GM12864 (cell line): ENCODE data around the gene APOB.

ENCODE experiments used
- DNase-seq: peaks from one replicate; pipeline ENCODE4 v3.0.0-alpha.2; 2011; ENCODE audit warnings: low read depth
- H3K4me3 ChIP-seq: 2 replicates; pipeline ENCODE4 v1.5.1; 2011; ENCODE audit warnings: mild to moderate bottlenecking, low read depth, low read length, control low read depth
- TF ChIP-seq, protein P1 (sequence below): IDR thresholded peaks from 2 replicates; pipeline ENCODE4 v1.5.1; 2011; ENCODE audit warnings: low read depth, mild to moderate bottlenecking, moderate library complexity, low read length, control low read depth, inconsistent platforms; ENCODE audit errors: missing control alignments

The APOB gene

DNA sequence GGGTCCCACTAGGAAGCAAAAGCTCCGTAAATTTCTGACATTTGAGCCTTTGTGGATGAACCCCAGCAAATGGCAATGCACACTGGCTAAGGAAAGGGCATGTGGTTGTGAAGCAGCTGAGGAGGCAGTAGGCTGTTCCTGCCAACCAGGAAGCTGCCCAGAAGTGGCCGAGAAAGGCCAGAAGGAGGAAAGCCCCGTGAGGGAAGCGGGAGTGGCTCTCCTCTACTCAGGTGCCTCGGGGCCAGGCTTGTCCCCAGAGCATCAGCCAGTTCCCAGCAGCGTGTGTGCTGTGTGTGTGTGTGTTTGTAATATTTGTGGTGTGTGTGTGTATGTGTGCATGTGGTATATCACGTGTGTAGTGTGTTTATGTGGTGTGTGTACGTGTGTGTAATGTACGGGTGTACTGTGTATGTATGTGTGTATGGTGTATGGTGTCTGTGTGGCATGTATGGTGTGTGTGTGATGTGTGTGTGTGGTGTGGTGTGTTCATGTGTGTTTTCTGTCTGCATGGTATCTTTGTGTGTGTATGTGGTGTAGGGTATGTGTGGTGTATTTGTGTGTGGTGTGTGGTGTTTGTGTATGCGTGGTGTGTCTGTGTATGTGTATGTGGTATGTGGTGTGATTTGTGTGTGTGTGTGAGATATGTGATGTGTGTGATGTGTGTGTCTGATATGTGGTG lies 90.6 kb downstream of the APOB start:
- DNase-seq = no peak
- no peak overlapping the region for H3K4me3 ChIP-seq
- TF ChIP-seq, protein P1, sequence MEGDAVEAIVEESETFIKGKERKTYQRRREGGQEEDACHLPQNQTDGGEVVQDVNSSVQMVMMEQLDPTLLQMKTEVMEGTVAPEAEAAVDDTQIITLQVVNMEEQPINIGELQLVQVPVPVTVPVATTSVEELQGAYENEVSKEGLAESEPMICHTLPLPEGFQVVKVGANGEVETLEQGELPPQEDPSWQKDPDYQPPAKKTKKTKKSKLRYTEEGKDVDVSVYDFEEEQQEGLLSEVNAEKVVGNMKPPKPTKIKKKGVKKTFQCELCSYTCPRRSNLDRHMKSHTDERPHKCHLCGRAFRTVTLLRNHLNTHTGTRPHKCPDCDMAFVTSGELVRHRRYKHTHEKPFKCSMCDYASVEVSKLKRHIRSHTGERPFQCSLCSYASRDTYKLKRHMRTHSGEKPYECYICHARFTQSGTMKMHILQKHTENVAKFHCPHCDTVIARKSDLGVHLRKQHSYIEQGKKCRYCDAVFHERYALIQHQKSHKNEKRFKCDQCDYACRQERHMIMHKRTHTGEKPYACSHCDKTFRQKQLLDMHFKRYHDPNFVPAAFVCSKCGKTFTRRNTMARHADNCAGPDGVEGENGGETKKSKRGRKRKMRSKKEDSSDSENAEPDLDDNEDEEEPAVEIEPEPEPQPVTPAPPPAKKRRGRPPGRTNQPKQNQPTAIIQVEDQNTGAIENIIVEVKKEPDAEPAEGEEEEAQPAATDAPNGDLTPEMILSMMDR = no peak
